Urinary bladder (tissue), 4 donors: Measurements from ENCODE around the gene TAP1. TPM values are rescaled to one million over a fixed set of nuclear protein-coding genes. Genes with fewer than 3 reads are reported as not detected.
A peak's percentile ranks its signal among the peaks of the same experiment; 100 is the strongest.
"Not testable (repeated sequence)": the region's sequence is repeated elsewhere in the genome, so short reads cannot be mapped to it uniquely, and the experiment has no call there.

Experiments used
- DNase-seq: peaks from one replicate; pipeline ENCODE4 v3.0.0-alpha.2; 2015; ENCODE audit errors: extremely low spot score
- H3K27ac ChIP-seq: one replicate; pipeline ENCODE4 v1.5.1; 2013; ENCODE audit warnings: low read depth, mild to moderate bottlenecking, moderate library complexity
- H3K36me3 ChIP-seq: one replicate; pipeline ENCODE4 v1.6.1; 2013; ENCODE audit warnings: mild to moderate bottlenecking, moderate library complexity; ENCODE audit not compliant: insufficient read depth
- H3K4me1 ChIP-seq: one replicate; pipeline ENCODE4 v1.6.1; 2013; ENCODE audit warnings: mild to moderate bottlenecking, moderate library complexity; ENCODE audit not compliant: insufficient read depth
- H3K4me3 ChIP-seq: one replicate; pipeline ENCODE4 v1.5.1; 2013; ENCODE audit warnings: low read depth, low read length
- WGBS: extraction: QIAGEN DNeasy Blood & Tissue Kit; methylation state at CpG from one replicate; pipeline ENCODE4 v1.1.7; 2013; 5-methylcytosine and 5-hydroxymethylcytosine counted together
- polyA plus RNA-seq: library from polyadenylated mRNA; stranded (reverse); fragments of 200-250 nt; gene quantifications from one replicate; pipeline ENCODE4 v1.2.3, GENCODE V29; 2013
- total RNA-seq: library from RNA; depleted of rRNA; stranded (reverse); fragments of >200 nt; gene quantifications from one replicate; pipeline ENCODE4 v1.2.3, GENCODE V29; 2014
- donor health status: healthy with polysubstance abuse.
- donor health status: healthy.

The TAP1 gene
- total and polyA plus RNA-seq, 2 donors: 16.7 to 49.8 TPM

DNA sequence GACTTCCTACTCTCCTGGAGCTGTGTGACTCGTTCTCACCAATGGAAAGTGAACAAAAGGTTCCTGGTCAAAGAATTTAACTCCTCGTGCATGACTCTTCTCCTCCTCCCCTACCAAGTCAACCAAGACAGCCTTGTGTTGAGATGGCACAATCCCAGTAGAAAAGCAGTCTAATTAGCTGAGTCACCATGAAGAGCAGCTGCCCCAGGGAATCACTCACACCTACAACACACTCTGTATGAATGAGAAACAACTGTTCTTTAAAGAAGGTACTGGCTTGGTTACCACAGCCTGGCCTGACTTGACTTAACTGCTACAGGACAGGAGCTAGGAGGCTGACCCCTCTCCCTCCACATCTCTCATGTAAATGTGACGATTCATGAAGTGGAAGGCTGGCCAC lies 33.8 kb downstream of the TAP1 start:
- Histone ChIP-seq H3K27ac (no peak overlapping the region), H3K36me3 (no peaks in the 10 kb centered on the region), H3K4me1 (peaks cover 1% of the 10 kb centered on the region), H3K4me3 (no peak overlapping the region)
- DNase-seq: no peak
- 60% methylated on average over 3 of the region's 3 CpGs for WGBS

DNA sequence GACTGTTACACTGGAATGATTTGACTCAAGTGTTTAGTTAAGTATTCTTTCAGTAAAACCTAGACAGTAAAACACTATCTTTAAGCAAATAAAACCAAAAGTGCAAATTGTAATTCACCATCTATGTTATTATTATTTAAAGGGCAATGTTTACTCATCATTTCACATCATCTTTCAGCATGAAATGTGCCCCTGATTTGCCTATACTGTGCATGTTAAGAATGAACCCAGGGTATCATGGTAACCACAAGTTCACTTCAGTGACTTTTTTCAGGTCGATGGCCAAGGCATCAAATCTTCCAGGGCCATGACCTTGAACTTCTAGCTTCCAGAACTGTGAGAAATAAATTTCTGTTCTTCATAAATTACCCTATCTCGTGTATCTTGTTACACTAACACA lies 34.6 kb downstream of the TAP1 start:
- H3K27ac ChIP-seq: no peak overlapping the region
- WGBS: 62% methylated on average over 2 of the region's 2 CpGs
- H3K4me3 ChIP-seq: no peak overlapping the region
- no peak for DNase-seq
- peaks cover 1% of the 10 kb centered on the region for H3K4me1 ChIP-seq
- H3K36me3 ChIP-seq: no peaks in the 10 kb centered on the region

DNA sequence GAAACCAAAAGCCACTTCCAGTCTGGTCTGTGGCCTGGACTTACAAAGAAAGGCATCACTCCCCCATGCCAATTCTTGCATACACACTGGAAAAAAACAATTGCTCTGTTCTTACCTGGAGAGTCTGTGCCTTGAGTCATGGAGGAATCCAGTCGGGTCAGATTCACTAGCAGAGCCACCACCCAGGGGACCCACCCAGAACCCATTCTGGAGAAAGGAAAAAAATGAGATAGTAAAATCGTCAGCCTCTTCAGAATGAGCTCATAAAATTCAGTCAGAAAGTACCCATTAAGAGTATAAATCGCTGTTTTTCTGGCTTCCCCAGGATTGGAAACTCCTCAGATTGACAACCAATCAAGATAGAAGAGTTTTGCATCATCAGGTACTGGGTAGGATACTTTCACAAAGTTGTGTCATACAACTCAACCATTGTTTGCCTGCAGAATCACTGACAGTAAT lies 36.7 kb downstream of the TAP1 start, which contains the start of gene HLA-DOB:
Gene HLA-DOB (minus strand): TSS at position 257 of the 459 bp plus-strand sequence. CDS start 51 bp downstream, at position 206.
- Histone ChIP-seq H3K4me3 (no peak within 1 kb of the TSS), H3K4me1 (peaks cover 1% of the 10 kb centered on the region), H3K36me3 (no peaks in the 10 kb centered on the region), H3K27ac (no peak within 1 kb of the TSS)
- DNase-seq: peak; percentile 51
- 36% methylated on average over 3 of the region's 3 CpGs for WGBS

DNA sequence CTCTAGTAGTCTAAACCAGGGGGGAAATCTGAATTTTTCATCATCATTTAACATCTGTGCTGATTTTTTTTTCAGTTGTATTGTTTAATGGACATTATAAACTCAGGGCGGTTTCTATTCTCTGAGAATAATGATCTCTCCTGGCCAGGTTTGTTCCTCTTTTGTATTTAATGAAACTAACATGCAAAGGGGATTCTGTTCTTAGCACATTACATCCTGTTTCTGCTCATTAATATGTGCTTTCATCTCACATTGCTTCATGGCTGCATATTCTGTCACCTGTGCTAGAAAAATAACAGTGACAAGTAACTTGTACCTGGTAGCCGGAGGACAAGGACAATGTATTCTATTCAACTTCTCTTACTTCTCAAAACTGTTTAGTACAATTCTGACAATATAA lies 37.5 kb downstream of the TAP1 start:
- Histone ChIP-seq H3K4me3 (no peak overlapping the region), H3K36me3 (no peaks in the 10 kb centered on the region), H3K27ac (no peak overlapping the region), H3K4me1 (peaks cover 1% of the 10 kb centered on the region)
- DNase-seq: no peak
- WGBS: 88% methylated on average over 2 of the region's 2 CpGs

DNA sequence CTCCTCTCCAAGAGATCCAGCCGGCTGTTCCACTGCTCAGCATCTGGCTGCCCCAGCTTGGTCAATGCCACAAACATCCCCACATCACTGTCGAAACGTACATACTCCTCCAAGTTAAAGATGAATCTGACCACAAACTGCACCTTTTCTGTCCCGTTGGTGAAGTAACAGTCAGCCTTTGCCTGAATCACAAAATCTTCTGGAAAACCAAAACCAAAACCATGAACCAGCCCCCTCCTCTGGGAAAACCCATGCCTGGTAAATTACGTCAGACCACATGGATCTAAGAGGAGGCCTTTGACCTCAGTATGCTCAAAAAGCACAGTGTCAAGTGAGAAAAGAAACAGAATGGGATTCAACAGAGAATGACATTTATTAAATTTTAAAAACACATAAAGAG lies 38.4 kb downstream of the TAP1 start:
- no peak for DNase-seq
- no peak overlapping the region for H3K27ac ChIP-seq
- H3K4me1 ChIP-seq: peaks cover 1% of the 10 kb centered on the region
- 78% methylated on average over 5 of the region's 5 CpGs for WGBS
- H3K4me3 ChIP-seq: no peak overlapping the region
- H3K36me3 ChIP-seq: no peaks in the 10 kb centered on the region

DNA sequence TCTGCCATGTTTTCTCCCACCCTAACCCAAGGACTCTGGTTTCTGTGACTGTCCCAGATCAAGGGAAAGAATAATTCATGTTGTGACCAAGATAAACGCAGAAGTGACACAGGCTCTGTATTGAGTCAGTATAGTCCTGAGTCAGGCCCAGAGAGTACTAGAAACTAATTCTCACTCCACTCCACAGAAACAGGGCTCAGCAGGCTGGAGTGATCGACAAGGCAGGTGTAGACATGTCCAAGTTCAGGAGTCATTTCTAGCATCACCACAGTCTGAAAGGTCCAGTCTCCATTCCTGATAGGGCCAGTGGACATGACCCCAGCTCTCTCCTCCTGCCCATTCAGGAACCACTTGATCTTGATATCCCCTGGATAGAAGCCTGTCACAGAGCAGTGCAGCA lies 39.4 kb downstream of the TAP1 start:
- Histone ChIP-seq H3K4me1 (peaks cover 1% of the 10 kb centered on the region), H3K4me3 (no peak overlapping the region), H3K36me3 (no peaks in the 10 kb centered on the region), H3K27ac (no peak overlapping the region)
- WGBS: 72% methylated on average over 2 of the region's 2 CpGs
- no peak for DNase-seq

DNA sequence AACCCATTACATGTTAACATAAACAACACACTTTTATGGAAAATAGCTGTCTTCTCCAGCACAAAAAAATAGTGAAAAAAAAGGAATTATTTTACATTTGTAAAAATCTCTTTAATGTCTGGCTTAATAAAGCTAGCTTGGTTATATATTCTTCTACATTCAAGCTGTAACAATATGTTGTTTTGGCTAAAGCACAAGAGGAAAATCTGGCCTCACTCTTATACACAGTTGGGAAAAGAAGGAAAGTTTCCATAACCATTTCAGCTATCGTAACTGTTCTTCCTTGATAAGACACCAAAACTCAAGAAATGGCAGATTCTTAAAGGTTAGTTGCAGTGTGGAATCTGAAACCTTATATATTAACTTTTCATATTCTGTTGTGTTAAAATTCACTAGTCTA lies 44.3 kb downstream of the TAP1 start:
- no peak for DNase-seq
- Histone ChIP-seq H3K36me3 (no peaks in the 10 kb centered on the region), H3K4me3 (no peak overlapping the region), H3K27ac (no peak overlapping the region), H3K4me1 (no peaks in the 10 kb centered on the region)
- 11% methylated on average over 1 of the region's 1 CpG for WGBS

DNA sequence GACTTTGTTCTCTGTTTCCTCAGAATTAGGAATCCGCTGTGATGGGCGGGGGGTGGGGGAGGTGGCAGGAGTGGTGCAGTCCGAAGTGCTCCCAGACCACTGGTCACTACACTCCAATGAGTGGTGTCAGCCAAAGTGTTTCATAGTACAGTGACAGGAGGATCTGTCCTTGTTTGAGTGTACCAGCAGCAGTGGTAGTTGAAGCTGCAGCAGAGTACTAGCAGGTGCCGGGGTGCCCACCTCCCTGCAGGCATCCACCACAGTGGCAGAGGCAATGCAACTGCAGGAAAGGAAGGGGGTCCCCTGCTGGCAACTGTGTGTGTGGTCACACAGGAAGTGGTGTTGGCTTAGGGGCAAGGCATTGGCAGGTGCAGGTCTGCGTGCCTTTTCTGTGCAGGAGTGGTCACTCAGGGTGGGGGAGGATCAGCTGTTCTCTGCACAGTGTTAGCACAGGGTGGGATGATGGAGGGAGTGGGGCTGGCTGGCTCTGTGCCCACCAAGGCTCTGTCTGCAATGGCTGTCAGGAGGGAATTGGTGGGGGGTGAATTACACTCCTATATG lies 46.4 kb downstream of the TAP1 start:
- 77% methylated on average over 5 of the region's 5 CpGs for WGBS
- H3K27ac ChIP-seq: no peak overlapping the region
- H3K4me1 ChIP-seq: no peaks in the 10 kb centered on the region
- H3K36me3 ChIP-seq: no peaks in the 10 kb centered on the region
- no peak overlapping the region for H3K4me3 ChIP-seq
- no peak for DNase-seq

DNA sequence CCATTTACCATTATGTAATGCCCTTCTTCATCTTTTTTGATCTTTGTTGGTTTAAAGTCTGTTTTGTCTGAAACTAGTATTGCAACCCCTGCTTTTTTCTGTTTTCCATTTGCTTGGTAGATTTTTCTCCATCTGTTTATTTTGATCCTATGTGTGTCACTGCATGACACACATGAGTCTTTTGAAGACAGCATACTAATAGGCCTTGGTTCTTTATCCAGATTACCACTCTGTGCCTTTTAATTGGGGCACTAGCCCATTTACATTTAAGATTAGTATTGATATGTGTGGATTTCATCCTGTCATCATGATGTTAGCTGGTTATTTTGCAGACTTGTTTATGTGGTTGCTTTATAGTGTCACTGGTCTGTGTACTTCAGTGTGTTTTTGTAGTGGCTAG lies 48.1 kb downstream of the TAP1 start:
- H3K4me3 ChIP-seq, H3K36me3 ChIP-seq, H3K27ac ChIP-seq, H3K4me1 ChIP-seq, DNase-seq: not testable (repeated sequence)

DNA sequence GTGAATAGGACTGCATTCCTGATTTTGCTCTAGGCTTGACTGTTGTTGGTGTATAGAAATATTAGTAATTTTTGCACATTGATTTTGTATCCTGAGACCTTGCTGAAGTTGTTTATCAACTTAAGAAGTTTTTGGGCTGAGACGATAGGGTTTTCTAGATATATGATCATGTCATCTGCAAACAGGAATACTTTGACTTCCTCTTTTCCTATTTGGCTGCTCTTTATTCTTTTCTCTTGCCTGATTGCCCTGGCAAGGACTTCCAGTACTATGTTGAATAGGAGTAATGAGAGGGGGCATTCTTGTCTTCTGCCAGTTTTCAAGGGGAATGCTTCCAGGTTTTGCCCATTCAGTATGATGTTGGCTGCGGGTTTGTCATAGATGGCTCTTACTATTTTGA lies 50.1 kb downstream of the TAP1 start:
- no peak overlapping the region for H3K27ac ChIP-seq
- H3K36me3 ChIP-seq: no peaks in the 10 kb centered on the region
- 78% methylated on average over 2 of the region's 2 CpGs for WGBS
- H3K4me1 ChIP-seq: no peaks in the 10 kb centered on the region
- no peak for DNase-seq
- no peak overlapping the region for H3K4me3 ChIP-seq

DNA sequence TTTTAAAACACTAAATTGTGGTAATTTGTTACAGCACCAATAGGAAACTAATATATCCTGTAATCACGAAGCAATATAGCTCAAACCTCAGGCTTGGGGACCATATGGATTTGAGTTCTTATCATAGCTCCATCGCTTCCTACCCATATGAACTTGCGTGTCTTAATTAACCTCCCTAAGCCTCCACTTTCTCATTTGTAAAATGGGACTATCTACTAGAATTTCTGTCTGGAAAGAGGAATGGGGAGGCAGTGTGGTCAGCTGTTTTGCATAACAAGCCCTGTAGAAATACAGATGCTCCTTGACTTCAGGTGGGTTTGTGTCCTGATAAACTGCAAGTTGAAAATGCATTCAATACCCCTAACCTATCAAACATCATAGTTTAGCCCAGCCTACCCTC lies 53.8 kb downstream of the TAP1 start:
- Histone ChIP-seq H3K27ac (no peak overlapping the region), H3K4me3 (no peak overlapping the region), H3K4me1 (no peaks in the 10 kb centered on the region), H3K36me3 (no peaks in the 10 kb centered on the region)
- 79% methylated on average over 3 of the region's 3 CpGs for WGBS
- DNase-seq: no peak

DNA sequence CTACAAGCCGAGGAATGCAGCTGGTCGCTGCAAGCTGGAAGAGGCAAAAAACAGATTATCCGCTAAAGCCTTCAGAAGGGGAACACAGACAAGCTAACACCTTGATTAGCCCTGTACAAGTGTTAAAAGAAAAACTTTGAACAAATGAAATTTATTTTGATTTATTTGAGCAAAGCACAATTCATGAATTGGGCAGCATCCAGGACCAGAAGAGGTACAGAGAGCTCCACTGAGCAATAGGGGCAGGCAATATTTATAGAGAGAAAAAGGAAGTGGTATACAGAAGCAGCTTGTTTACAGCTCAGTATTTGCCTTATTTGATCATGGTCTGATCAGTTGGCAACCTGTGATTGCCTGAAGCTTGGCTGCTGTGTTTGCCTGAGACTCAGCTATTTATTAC lies 54.3 kb downstream of the TAP1 start:
- no peak for DNase-seq
- Histone ChIP-seq H3K27ac (no peak overlapping the region), H3K4me1 (no peaks in the 10 kb centered on the region), H3K36me3 (no peaks in the 10 kb centered on the region), H3K4me3 (no peak overlapping the region)
- 94% methylated on average over 3 of the region's 3 CpGs for WGBS

DNA sequence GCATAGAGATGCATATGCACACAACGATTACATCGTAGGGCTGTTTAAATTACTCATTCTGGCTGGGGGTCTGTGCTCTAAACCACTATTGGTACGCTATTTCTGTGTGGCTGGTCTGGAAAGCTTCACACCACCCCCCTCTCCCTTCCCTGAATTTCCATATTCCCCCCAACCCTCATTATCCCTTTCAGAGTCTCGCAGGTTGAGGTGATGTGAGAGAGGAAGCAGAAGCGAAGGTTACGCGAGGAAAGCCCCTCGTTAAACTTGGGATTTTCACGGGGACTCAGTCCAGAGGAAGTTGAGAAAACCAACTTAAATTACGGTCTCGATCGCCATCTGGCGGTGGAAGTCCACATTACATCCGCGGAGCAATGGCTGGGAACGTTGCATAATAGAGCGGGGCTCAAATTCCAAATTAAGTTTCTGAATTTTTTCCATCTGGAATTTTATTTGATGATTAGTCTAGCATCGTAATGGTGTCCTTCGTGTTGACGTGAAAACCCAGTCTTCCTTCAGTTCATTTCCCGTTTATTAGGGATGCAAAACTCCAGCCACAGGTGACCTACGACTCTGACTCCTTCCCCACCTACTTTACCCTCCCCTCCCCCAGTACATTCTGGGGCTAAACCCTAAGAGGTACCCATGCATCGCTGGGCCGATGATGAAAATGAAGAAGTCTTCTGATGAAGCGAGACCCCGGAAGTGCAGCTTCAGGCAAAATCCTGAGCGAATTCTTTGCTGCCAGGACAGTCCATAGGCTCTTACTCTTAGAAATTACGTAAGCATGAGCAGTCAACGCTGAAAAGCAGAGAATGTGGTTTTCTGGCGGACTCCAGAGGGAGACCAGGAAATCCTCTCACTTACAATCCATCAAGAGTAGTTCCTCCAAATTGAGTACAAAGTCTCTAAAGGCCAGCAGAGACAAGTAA lies 56.4 kb downstream of the TAP1 start:
- H3K36me3 ChIP-seq: no peaks in the 10 kb centered on the region
- WGBS: 10% methylated on average over 30 of the region's 30 CpGs
- no peaks in the 10 kb centered on the region for H3K4me1 ChIP-seq
- no peak overlapping the region for H3K27ac ChIP-seq
- no peak overlapping the region for H3K4me3 ChIP-seq
- no peak for DNase-seq
